Activated naive CD4-positive, alpha-beta T cell treated with anti-CD3 and anti-CD28 coated beads for 36 hours (primary cell): ENCODE data around the gene PPP1R12B. TPM values are rescaled to one million over a fixed set of nuclear protein-coding genes. Genes with fewer than 3 reads are reported as not detected.

Source experiments
- CTCF ChIA-PET: fragments of 350-600 bp; sonication (Branson Sonifier 250); formaldehyde crosslinking; loops from one replicate; lab custom pipeline; 2021; ENCODE audit warnings: antibody characterized with exemption; lab: Charles Lee
- DNase-seq: peaks from one replicate; pipeline ENCODE4 v3.0.0-alpha.2; 2020
- H3K27ac Mint-ChIP-seq: one replicate; pipeline ENCODE4 v1.8.0; 2021; ENCODE audit warnings: mild to moderate bottlenecking, mixed read lengths
- H3K27me3 Mint-ChIP-seq: one replicate; pipeline ENCODE4 v1.8.0; 2021; ENCODE audit warnings: low read depth, mixed read lengths
- H3K36me3 Mint-ChIP-seq: one replicate; pipeline ENCODE4 v1.8.0; 2021; ENCODE audit warnings: low read depth, mixed read lengths
- H3K4me1 Mint-ChIP-seq: one replicate; pipeline ENCODE4 v1.8.0; 2021; ENCODE audit warnings: low read depth, mixed read lengths
- H3K4me3 Mint-ChIP-seq: one replicate; pipeline ENCODE4 v1.8.0; 2021; ENCODE audit warnings: mild to moderate bottlenecking, moderate library complexity, mixed read lengths
- H3K9me3 Mint-ChIP-seq: one replicate; pipeline ENCODE4 v1.8.0; 2021; ENCODE audit warnings: mixed read lengths
- intact Hi-C: fragments of 100-400 bp; cut with micrococcal nuclease; formaldehyde crosslinking; loops from one replicate; pipeline ENCODE4 v1.15.1; 2023
- total RNA-seq, 2 experiments: library from RNA; stranded (reverse); gene quantifications; one replicate each; pipeline ENCODE4 v1.2.3, GENCODE V29; 2021

The PPP1R12B gene
- total RNA-seq, 2 experiments from 2014 or later, result 11.0 to 12.4 TPM

DNA sequence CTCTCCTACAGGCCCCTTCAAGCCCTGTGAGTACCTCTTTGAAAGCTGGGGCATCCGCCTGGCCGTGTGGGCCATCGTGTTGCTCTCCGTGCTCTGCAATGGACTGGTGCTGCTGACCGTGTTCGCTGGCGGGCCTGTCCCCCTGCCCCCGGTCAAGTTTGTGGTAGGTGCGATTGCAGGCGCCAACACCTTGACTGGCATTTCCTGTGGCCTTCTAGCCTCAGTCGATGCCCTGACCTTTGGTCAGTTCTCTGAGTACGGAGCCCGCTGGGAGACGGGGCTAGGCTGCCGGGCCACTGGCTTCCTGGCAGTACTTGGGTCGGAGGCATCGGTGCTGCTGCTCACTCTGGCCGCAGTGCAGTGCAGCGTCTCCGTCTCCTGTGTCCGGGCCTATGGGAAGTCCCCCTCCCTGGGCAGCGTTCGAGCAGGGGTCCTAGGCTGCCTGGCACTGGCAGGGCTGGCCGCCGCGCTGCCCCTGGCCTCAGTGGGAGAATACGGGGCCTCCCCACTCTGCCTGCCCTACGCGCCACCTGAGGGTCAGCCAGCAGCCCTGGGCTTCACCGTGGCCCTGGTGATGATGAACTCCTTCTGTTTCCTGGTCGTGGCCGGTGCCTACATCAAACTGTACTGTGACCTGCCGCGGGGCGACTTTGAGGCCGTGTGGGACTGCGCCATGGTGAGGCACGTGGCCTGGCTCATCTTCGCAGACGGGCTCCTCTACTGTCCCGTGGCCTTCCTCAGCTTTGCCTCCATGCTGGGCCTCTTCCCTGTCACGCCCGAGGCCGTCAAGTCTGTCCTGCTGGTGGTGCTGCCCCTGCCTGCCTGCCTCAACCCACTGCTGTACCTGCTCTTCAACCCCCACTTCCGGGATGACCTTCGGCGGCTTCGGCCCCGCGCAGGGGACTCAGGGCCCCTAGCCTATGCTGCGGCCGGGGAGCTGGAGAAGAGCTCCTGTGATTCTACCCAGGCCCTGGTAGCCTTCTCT is 30.3 kb upstream of the PPP1R12B start:
- H3K27ac Mint-ChIP-seq, result no peak overlapping the region
- intact Hi-C loops, result no loop called here
- CTCF ChIA-PET, result interaction anchor here (1.5 to 6.1 kb wide), 3 partner anchors 45 to 133 kb away, joined by 8 to 52 read pairs (median 42); partner anchors contain the start of gene LGR6

DNA sequence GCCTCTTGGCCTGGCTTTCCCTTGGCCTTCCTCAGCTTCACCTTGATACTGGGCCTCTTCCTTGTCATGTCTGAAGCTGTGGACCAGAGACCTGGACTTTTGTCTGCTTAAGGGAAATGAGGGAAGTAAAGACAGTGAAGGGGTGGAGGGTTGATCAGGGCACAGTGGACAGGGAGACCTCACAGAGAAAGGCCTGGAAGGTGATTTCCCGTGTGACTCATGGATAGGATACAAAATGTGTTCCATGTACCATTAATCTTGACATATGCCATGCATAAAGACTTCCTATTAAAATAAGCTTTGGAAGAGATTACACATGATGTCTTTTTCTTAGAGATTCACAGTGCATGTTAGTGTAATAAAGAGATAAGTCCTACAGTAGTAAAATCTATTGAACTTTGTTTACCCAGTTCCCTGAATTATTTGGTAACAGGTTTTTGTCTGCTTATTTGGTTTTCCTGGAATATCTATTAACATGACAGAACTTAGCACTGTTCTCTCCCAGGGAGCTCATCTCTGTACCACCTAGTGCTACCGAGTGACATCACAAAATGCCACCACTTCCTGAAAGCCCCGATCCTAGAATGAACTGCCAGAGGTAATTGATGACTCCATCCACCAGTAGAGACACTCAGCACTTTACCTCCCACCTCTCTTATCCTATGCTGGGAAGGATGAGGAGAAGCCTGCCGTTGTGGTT is 29.0 kb upstream of the PPP1R12B start:
- Mint-ChIP-seq H3K9me3 (no peaks in the 10 kb centered on the region), H3K4me1 (no peaks in the 10 kb centered on the region), H3K4me3 (no peak overlapping the region), H3K36me3 (no peaks in the 10 kb centered on the region), H3K27ac (no peak overlapping the region), H3K27me3 (no peaks in the 10 kb centered on the region)
- CTCF ChIA-PET, result interaction anchor here (0.6 kb wide), 1 partner anchor 81 kb away, joined by 4 read pairs; no protein-coding TSS in a partner anchor
- intact Hi-C loops, result no loop called here
- DNase-seq, result no peak

More for the DNA sequence above, 30.3 kb upstream of the PPP1R12B start:
- no peaks in the 10 kb centered on the region for H3K36me3 Mint-ChIP-seq
- no peak overlapping the region for H3K4me3 Mint-ChIP-seq
- DNase-seq, result no peak
- H3K9me3 Mint-ChIP-seq, result no peaks in the 10 kb centered on the region
- H3K4me1 Mint-ChIP-seq, result no peaks in the 10 kb centered on the region
- H3K27me3 Mint-ChIP-seq, result no peaks in the 10 kb centered on the region

DNA sequence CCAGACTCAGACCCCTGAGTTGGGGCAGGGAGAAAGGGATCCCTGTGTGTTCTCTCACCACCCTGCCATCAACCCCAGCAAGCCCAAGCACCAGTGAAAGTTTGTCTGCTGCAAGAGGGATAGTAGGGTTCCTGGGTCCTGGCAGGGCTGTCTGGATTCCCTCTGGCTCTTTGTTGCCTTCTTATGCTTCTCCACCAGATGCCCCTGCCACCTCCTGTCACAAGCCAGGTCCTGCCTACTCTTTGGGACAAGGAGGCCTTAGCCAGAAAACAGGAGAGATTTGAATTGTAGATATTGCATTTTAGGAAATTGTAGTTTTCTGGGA is 28.5 kb upstream of the PPP1R12B start:
- H3K36me3 Mint-ChIP-seq, result no peaks in the 10 kb centered on the region
- no peaks in the 10 kb centered on the region for H3K27me3 Mint-ChIP-seq
- no peak overlapping the region for H3K27ac Mint-ChIP-seq
- CTCF ChIA-PET, result no interaction called here
- no peak overlapping the region for H3K4me3 Mint-ChIP-seq
- no peaks in the 10 kb centered on the region for H3K4me1 Mint-ChIP-seq
- intact Hi-C loops, result no loop called here
- no peak for DNase-seq
- H3K9me3 Mint-ChIP-seq, result no peaks in the 10 kb centered on the region

DNA sequence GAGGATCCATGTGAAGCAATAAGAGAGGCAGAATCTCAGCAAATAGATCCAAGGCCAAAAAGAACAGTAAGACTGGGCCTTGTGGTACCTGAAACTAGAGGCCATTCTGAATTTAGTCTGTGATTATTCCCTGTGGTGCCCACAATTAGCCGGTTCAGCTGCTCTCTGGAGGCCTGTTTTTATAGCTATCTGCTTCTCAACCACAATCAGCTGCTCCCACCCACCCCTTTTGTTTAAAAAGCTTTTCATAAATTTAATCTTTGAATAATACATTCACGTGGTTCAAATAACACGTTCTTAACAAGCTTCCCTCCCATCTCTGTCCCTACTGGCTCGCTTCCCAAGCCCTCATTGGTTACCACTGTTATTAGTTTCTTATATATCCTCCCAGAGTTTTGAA is 24.8 kb upstream of the PPP1R12B start:
- H3K27me3 Mint-ChIP-seq, result no peaks in the 10 kb centered on the region
- no peak overlapping the region for H3K4me3 Mint-ChIP-seq
- no peaks in the 10 kb centered on the region for H3K9me3 Mint-ChIP-seq
- CTCF ChIA-PET, result interaction anchor here (0.7 to 1.2 kb wide), 3 partner anchors 8 to 131 kb away, joined by 3 to 4 read pairs (median 3); partner anchors contain the start of gene LGR6
- no peak for DNase-seq
- no peaks in the 10 kb centered on the region for H3K4me1 Mint-ChIP-seq
- intact Hi-C loops, result no loop called here
- no peak overlapping the region for H3K27ac Mint-ChIP-seq
- H3K36me3 Mint-ChIP-seq, result no peaks in the 10 kb centered on the region

DNA sequence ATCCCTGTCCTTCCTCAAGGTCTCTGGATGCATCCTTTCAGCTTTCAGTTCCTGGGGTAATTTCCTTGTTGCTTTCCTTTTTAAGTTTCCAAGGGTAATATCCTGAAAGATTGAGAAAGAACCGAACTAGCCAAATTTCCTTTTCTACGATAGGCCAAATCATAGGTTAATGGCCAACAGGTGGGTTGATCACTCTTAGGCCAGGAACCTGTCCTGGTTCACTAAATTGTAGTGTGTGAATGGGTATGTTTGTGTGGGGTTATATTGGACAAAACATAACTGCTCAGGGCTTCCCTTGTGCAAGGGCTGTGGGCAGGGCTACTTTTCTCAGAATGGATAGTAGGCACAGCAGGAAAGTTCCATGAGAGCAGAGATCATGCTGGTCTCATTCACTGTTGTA is 23.9 kb upstream of the PPP1R12B start:
- DNase-seq, result no peak
- Mint-ChIP-seq H3K27ac (no peak overlapping the region), H3K9me3 (no peaks in the 10 kb centered on the region), H3K27me3 (no peaks in the 10 kb centered on the region), H3K4me3 (no peak overlapping the region), H3K36me3 (peaks cover 1% of the 10 kb centered on the region), H3K4me1 (no peaks in the 10 kb centered on the region)
- intact Hi-C loops, result no loop called here
- CTCF ChIA-PET, result interaction anchor here (1.2 kb wide), 1 partner anchor 9 kb away, joined by 3 read pairs; no protein-coding TSS in a partner anchor

DNA sequence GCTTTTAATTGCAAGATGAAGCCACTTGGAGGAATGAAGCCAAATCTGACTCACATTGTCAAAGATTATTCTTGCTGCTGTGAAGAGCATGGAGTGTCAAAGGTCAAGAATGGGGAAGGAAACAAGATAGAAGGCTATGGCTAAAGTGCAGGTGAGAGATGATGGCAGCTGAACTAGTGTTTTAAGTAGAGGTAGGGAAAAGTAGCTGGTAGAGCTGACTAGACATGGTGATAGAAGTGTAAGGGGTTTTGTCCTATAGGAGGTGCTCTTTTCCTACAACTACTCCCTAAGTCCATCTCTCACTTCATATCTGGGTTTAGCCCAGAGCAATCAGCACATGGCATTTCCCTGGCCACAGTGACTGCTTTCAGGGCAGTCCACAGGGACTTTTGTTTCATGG is 18.6 kb upstream of the PPP1R12B start:
- H3K4me1 Mint-ChIP-seq, result no peaks in the 10 kb centered on the region
- CTCF ChIA-PET, result interaction anchor here (1.0 kb wide), 1 partner anchor 13 kb away, joined by 3 read pairs; no protein-coding TSS in a partner anchor
- H3K9me3 Mint-ChIP-seq, result no peaks in the 10 kb centered on the region
- H3K36me3 Mint-ChIP-seq, result peaks cover 36% of the 10 kb centered on the region
- H3K27me3 Mint-ChIP-seq, result no peaks in the 10 kb centered on the region
- intact Hi-C loops, result no loop called here
- no peak overlapping the region for H3K4me3 Mint-ChIP-seq
- no peak overlapping the region for H3K27ac Mint-ChIP-seq
- DNase-seq, result no peak

DNA sequence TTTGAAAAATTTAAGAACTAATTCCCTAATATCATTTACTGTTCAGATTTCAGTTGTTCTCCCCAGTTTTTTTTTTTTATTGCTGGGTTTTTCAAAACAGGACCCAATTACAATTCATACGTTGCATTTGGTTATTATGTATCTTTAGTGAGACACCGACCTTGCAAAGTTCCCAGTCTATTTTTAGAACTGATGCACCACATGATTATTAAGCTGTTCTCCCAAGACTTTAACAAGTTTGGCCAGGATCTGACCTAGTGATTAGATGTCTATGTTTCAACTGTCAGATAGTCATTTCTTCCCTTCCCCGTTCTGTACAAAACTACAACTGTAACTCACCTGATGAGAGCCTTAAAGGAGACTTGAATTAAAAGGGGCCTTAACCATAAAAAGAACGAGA is 14.6 kb upstream of the PPP1R12B start:
- Mint-ChIP-seq H3K27ac (no peak overlapping the region), H3K36me3 (peaks cover 50% of the 10 kb centered on the region), H3K4me1 (peaks cover 5% of the 10 kb centered on the region), H3K4me3 (no peak overlapping the region), H3K9me3 (no peaks in the 10 kb centered on the region), H3K27me3 (no peaks in the 10 kb centered on the region)
- intact Hi-C loops, result no loop called here
- DNase-seq, result no peak
- CTCF ChIA-PET, result no interaction called here

DNA sequence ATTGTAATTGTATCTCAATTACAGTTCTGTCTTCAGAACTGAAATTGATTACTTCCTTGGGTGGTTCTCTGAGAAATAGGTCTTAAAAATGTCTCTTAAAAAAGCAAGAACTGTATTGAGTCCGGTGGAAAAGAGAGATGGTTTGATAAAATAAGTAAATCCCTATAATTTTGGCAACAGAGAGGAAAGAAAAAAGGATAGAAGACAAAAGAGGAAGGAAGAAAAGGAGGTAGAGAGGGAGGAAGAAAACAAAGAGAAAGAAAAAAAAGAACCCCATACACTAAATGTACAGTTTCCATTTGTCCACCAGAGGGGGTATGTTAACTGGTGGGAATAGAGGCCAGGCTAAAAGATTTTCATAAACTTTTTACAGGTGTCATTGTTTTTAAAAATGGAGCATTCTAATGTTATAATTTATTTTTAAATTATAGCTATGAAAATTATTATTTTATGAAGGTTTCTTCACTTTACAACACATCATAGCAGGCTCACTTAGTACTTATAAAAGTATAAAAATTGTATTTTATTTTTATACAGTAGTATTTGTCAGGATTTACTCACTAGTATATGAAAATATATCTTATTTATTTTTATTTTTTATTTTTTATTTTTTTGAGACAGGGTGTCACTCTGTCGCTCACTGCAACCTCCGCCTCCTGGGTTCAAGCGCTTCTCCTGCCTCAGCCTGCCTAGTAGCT is 4.7 kb upstream of the PPP1R12B start:
- no peaks in the 10 kb centered on the region for H3K9me3 Mint-ChIP-seq
- CTCF ChIA-PET, result interaction anchor here (0.6 to 1.7 kb wide), 10 partner anchors 12 to 375 kb away, joined by 3 to 11 read pairs (median 4); no protein-coding TSS in a partner anchor
- no peak for DNase-seq
- peak overlapping the region; percentile 44 for H3K27ac Mint-ChIP-seq
- H3K4me1 Mint-ChIP-seq, result peaks cover 28% of the 10 kb centered on the region
- intact Hi-C loops, result loop anchor here (1.0 to 10.0 kb wide), 6 partner anchors 48 to 656 kb away; partner anchors contain the start of genes CYB5R1 and IPO9
- peaks cover 10% of the 10 kb centered on the region for H3K36me3 Mint-ChIP-seq
- H3K27me3 Mint-ChIP-seq, result no peaks in the 10 kb centered on the region
- peak overlapping the region; percentile 64 for H3K4me3 Mint-ChIP-seq

DNA sequence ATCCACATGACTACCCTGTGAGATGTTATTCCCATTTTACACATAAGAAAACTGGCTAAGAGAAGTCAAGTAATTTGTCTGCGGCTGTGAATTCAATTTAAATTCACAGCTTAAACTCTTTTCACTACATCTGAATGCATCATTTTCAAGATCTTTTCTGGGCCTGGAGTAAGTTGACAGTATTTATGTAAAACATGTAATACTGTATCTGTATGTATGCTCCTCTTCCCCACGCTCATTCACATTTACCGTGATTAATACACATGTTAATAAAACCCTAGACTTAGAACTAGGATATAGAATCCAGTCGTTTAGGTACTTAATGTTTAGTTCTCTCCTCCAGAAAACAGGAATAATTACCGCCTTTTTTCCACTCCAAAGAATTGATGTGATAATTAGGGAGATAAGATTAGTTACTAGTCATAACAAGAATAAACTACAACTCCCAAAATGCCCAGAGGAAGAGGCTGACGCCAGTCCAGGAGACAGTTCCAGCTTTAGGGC is 442 bp upstream of the PPP1R12B start:
- peak overlapping the region; percentile 86 for H3K4me3 Mint-ChIP-seq
- intact Hi-C loops, result loop anchor here (1.0 to 10.0 kb wide), 7 partner anchors 109 to 659 kb away; partner anchors contain the start of genes CYB5R1, KDM5B, TIMM17A and TMEM183A
- H3K27ac Mint-ChIP-seq, result peak overlapping the region; percentile 81
- CTCF ChIA-PET, result interaction anchor here (0.7 kb wide), 1 partner anchor 372 kb away, joined by 3 read pairs; no protein-coding TSS in a partner anchor
- H3K36me3 Mint-ChIP-seq, result no peaks in the 10 kb centered on the region
- H3K9me3 Mint-ChIP-seq, result no peaks in the 10 kb centered on the region
- H3K27me3 Mint-ChIP-seq, result no peaks in the 10 kb centered on the region
- peaks cover 25% of the 10 kb centered on the region for H3K4me1 Mint-ChIP-seq
- DNase-seq, result no peak

DNA sequence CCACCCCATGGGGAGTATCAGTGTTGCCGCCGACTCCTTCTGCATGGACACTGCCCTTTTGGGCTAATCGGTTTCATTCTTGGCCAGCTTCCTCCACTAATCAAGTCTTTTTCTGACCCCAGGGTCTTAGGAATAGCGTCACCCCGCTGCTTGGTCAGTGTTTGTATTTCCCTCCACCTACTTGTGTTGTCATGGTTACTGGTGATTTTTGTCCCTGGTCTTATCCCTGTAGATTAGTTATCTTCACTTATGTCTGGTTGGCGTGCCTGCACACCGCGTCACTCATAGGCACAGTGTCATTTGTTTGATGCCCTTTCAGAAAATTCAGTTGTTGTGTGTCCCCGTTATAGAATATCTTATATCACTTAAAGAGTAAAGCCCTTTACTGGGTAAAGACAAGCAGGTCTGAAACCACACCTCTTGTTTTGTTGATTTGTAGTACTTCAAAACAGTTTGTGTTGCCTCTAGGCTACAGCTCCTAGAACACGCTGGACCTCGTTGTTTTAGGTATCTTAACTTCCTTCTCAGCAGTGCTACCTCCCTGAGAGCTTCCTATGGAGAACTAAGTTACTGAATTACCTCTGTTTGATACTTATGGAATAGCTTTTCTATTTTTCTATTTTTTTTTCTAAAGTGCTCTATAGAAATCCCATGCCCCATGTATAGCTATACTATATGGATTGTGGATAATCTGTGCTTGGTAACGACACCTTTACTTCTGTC is 868 bp downstream of the PPP1R12B start:
- Mint-ChIP-seq H3K36me3 (no peaks in the 10 kb centered on the region), H3K27ac (peak overlapping the region; percentile 25), H3K4me1 (peaks cover 25% of the 10 kb centered on the region), H3K9me3 (no peaks in the 10 kb centered on the region), H3K4me3 (peak overlapping the region; percentile 86), H3K27me3 (no peaks in the 10 kb centered on the region)
- intact Hi-C loops, result loop anchor here (2.0 to 10.0 kb wide), 5 partner anchors 108 to 615 kb away; partner anchors contain the start of genes CYB5R1, KDM5B and TIMM17A
- peak; percentile 24 for DNase-seq
- CTCF ChIA-PET, result interaction anchor here (1.1 to 1.6 kb wide), 3 partner anchors 10 to 370 kb away, joined by 3 to 5 read pairs (median 3); no protein-coding TSS in a partner anchor

DNA sequence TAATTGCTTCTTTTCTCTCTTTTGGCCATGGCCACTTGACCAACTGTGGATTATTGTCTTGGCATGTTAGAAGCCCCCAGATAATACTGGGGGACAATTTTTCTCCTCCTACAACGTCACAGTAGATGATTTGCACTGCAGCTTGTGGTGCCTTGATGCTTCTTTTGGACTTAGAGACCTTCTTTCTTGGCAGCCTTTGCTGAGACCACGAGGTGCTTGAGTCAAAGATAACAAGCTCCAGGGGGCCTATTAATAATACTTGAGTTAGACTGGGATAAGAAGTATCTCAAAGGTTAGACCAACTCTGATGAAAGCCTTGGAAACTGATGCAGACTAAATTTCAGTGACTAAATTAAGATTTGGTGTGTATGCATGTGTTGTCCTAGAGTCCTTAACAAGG is 3.2 kb downstream of the PPP1R12B start:
- intact Hi-C loops, result no loop called here
- CTCF ChIA-PET, result interaction anchor here (0.6 to 1.1 kb wide), 2 partner anchors 10 to 377 kb away, joined by 3 read pairs; no protein-coding TSS in a partner anchor
- no peak for DNase-seq
- Mint-ChIP-seq H3K4me3 (no peak overlapping the region), H3K27ac (no peak overlapping the region), H3K4me1 (peaks cover 25% of the 10 kb centered on the region), H3K36me3 (no peaks in the 10 kb centered on the region), H3K9me3 (no peaks in the 10 kb centered on the region), H3K27me3 (no peaks in the 10 kb centered on the region)
